Endothelial cell of umbilical vein (primary cell): ENCODE data around the gene SLC9A3. TPM values are rescaled to one million over a fixed set of nuclear protein-coding genes. Genes with fewer than 3 reads are reported as not detected.

Experiments
- BruUV-seq: library from RNA; stranded (reverse); fragments of 400-500 nt; replicated peaks from 2 replicates; lab custom pipeline; 2021; lab: Mats Ljungman, UMichigan
- CTCF ChIA-PET: fragments of 300-600, 350-600 bp; sonication (Branson Sonifier 250); formaldehyde crosslinking; loops from one replicate; lab custom pipeline; 2021; ENCODE audit warnings: antibody characterized with exemption, inconsistent platforms; lab: Charles Lee
- POLR2A ChIA-PET: fragments of 300-600, 350-600 bp; sonication (Branson Sonifier 250); formaldehyde crosslinking; loops from one replicate; lab custom pipeline; 2021; ENCODE audit warnings: antibody characterized with exemption, inconsistent platforms; lab: Charles Lee
- DNase-seq: peaks from one replicate; pipeline ENCODE4 v3.0.0-alpha.2; 2011; ENCODE audit warnings: low read depth, low spot score
- FAIRE-seq: peaks from 2 replicates; lab custom pipeline; 2011; peaks lifted over from hg19 to GRCh38; lab: Jason Lieb, UNC
- H2AFZ ChIP-seq: 2 replicates; pipeline ENCODE4 v1.6.0; 2012; ENCODE audit warnings: low read depth, low read length, control low read depth, inconsistent platforms
- H3K27ac ChIP-seq: 2 replicates; pipeline ENCODE4 v1.5.1; 2011; ENCODE audit warnings: low read depth, mild to moderate bottlenecking, control low read depth, low read length, moderate library complexity; ENCODE audit not compliant: insufficient read depth
- H3K27me3 ChIP-seq, 2 experiments: 2 replicates each; pipeline versions ENCODE4 v1.6.0 to v1.6.1; 2011; ENCODE audit warnings: low read length in 2 of 2, mixed read lengths in 1 of 2; ENCODE audit not compliant: control insufficient read depth in 2 of 2, insufficient read depth in 2 of 2
- H3K36me3 ChIP-seq, 2 experiments: 2 replicates in 1 of 2; 3 replicates in 1 of 2; pipeline ENCODE4 v1.5.1; 2011; ENCODE audit warnings: low read length in 2 of 2, mild to moderate bottlenecking in 1 of 2, moderate library complexity in 1 of 2; ENCODE audit not compliant: control insufficient read depth in 2 of 2, insufficient read depth in 2 of 2; ENCODE audit errors: extremely low read depth in 1 of 2
- H3K4me1 ChIP-seq: 3 replicates; pipeline ENCODE4 v1.5.1; 2011; ENCODE audit warnings: mild to moderate bottlenecking, low read length; ENCODE audit not compliant: control insufficient read depth, insufficient read depth; ENCODE audit errors: extremely low read depth
- H3K4me2 ChIP-seq: 2 replicates; pipeline ENCODE4 v1.6.1; 2011; ENCODE audit warnings: low read length, control low read depth, mixed read lengths; ENCODE audit not compliant: insufficient read depth
- H3K4me3 ChIP-seq, 3 experiments: fragments of 200-600 bp in 1 of 3; sonication (generic), shearing (Covaris generic) in 1 of 3; replicated peaks in 1 of 3; 2 replicates each; pipeline ENCODE4 v1.5.1; 2011 to 2016; ENCODE audit warnings: control low read depth in 3 of 3, low read length in 3 of 3, mild to moderate bottlenecking in 2 of 3, inconsistent platforms in 1 of 3, low read depth in 1 of 3, moderate library complexity in 1 of 3; ENCODE audit not compliant: insufficient read depth in 1 of 3
- H3K79me2 ChIP-seq: 2 replicates; pipeline ENCODE4 v1.6.0; 2012; ENCODE audit warnings: low read length, inconsistent platforms; ENCODE audit not compliant: control insufficient read depth, insufficient read depth
- H3K9ac ChIP-seq: replicated peaks from 2 replicates; pipeline ENCODE3; 2011; ENCODE audit warnings: low read length, control low read depth; ENCODE audit not compliant: insufficient read depth; ENCODE audit errors: extremely low read depth
- H3K9me1 ChIP-seq: replicated peaks from 3 replicates; pipeline ENCODE4 v1.6.0; 2011; ENCODE audit warnings: mild to moderate bottlenecking, low read length; ENCODE audit not compliant: control insufficient read depth, insufficient read depth; ENCODE audit errors: extremely low read depth
- H3K9me3 ChIP-seq: replicated peaks from 2 replicates; pipeline ENCODE4 v1.5.1; 2012; ENCODE audit warnings: low read length, inconsistent platforms; ENCODE audit not compliant: control insufficient read depth, insufficient read depth
- H4K20me1 ChIP-seq: replicated peaks from 2 replicates; pipeline ENCODE3; 2011; ENCODE audit warnings: mild to moderate bottlenecking, low read length; ENCODE audit not compliant: control insufficient read depth, insufficient read depth; ENCODE audit errors: extremely low read depth
- CTCF ChIP-seq, 2 donors: IDR thresholded peaks; 1 replicate in 1 of 2; 2 replicates in 1 of 2; pipeline ENCODE4 v1.5.1; 2011; ENCODE audit warnings: low read length in 2 of 2, mild to moderate bottlenecking in 2 of 2, moderate library complexity in 2 of 2, control low read depth in 1 of 2, inconsistent platforms in 1 of 2, low read depth in 1 of 2; ENCODE audit not compliant: insufficient read depth in 1 of 2; ENCODE audit errors: extremely low read depth in 1 of 2
- EZH2 ChIP-seq: IDR thresholded peaks from 2 replicates; pipeline ENCODE4 v1.6.1; 2012; ENCODE audit warnings: borderline replicate concordance, low read depth, mild to moderate bottlenecking, moderate library complexity, low read length, inconsistent platforms; ENCODE audit not compliant: severe bottlenecking
- FOS ChIP-seq: IDR thresholded peaks from 2 replicates; pipeline ENCODE4 v1.6.1; 2011; ENCODE audit warnings: mild to moderate bottlenecking, low read length, moderate library complexity, borderline replicate concordance; ENCODE audit not compliant: insufficient read depth
- GATA2 ChIP-seq: IDR thresholded peaks from 2 replicates; pipeline ENCODE4 v1.7.0; 2011; ENCODE audit warnings: low read depth, mild to moderate bottlenecking, moderate library complexity, mixed read lengths, low read length; ENCODE audit not compliant: insufficient read length, insufficient read depth
- JUN ChIP-seq: IDR thresholded peaks from 2 replicates; pipeline ENCODE4 v1.6.1; 2011; ENCODE audit warnings: borderline replicate concordance, low read depth; ENCODE audit not compliant: insufficient read length, insufficient read depth
- MAX ChIP-seq: IDR thresholded peaks from 2 replicates; pipeline ENCODE4 v1.6.1; 2011; ENCODE audit not compliant: insufficient read depth, insufficient read length
- MYC ChIP-seq: IDR thresholded peaks from one replicate; pipeline ENCODE4 v1.6.1; 2011; ENCODE audit warnings: mild to moderate bottlenecking, low read depth, low read length
- POLR2A ChIP-seq: IDR thresholded peaks from 2 replicates; pipeline ENCODE4 v1.6.1; 2012; ENCODE audit warnings: low read depth, mild to moderate bottlenecking, control low read depth, low read length
- POLR2AphosphoS5 ChIP-seq: IDR thresholded peaks from 2 replicates; pipeline ENCODE4 v1.6.1; 2012; ENCODE audit warnings: low read depth, mild to moderate bottlenecking, control low read depth, low read length, moderate library complexity; ENCODE audit not compliant: insufficient read depth
- dilution Hi-C: fragments of 300-500 bp; cut with MboI; formaldehyde crosslinking; loops from one replicate; pipeline ENCODE4 v1.15.0; 2019; ENCODE audit warnings: low sequenced_read_pairs; ENCODE audit not compliant: extremely low pct_ligation_motif_present
- intact Hi-C: fragments of 100-400 bp; cut with micrococcal nuclease; formaldehyde crosslinking; loops from one replicate; pipeline ENCODE4 v1.10.0; 2022
- polyA plus RNA-seq, 4 experiments: library from polyadenylated mRNA; depleted of rRNA in 3 of 4; stranded (reverse) in 3 of 4; unstranded in 1 of 4; fragments of >200 nt; gene quantifications; 2 replicates each; pipeline versions ENCODE4 v1.2.1 to v1.2.3, GENCODE V29; 2011 to 2012; ENCODE audit warnings: missing spikeins in 1 of 4
- total RNA-seq: library from RNA; stranded (reverse); gene quantifications from 2 replicates; pipeline ENCODE4 v1.2.3, GENCODE V29; 2021

Gene SLC9A3
- total and polyA plus RNA-seq, 2 donors (not counting 3 experiments of a cell fraction or from before 2014, with no cell fraction given), result 0.79 to 0.82 TPM

- intact Hi-C loops, result loop anchor here (5.0 kb wide), 1 partner anchor 141 kb away; the partner anchor contains the start of gene CEP72
- POLR2A ChIA-PET, result interaction anchor here (0.6 kb wide), 1 partner anchor 82 kb away, joined by 5 read pairs; no protein-coding TSS in a partner anchor
- H3K9ac ChIP-seq, result peak overlapping the region; percentile 76
Observed at GRCh38 chr5:471750-472058, 52.5 kb downstream of the SLC9A3 start.

More at GRCh38 chr5:471750-472058, 52.5 kb downstream of the SLC9A3 start:
- CTCF ChIA-PET, result interaction anchor here (3.5 kb wide), 1 partner anchor 25 kb away, joined by 23 read pairs; no protein-coding TSS in a partner anchor
- peak overlapping the region in 1 of 3 experiments; percentile 42 for H3K4me3 ChIP-seq
- H2AFZ ChIP-seq, result no peak overlapping the region
- H3K27me3 ChIP-seq, result peaks cover 5 to 10% of the 10 kb centered on the region in 2 experiments
- DNase-seq (no peak), FAIRE-seq (peak; percentile 31)
- BruUV-seq, result no TSS peak
- TF ChIP-seq POLR2AphosphoS5, result no peak
- no peak for TF ChIP-seq MAX
- no peak for TF ChIP-seq FOS
- TF ChIP-seq MYC, result no peak
- TF ChIP-seq JUN, result no peak
- TF ChIP-seq POLR2A, result no peak
- no peak for TF ChIP-seq GATA2
- TF ChIP-seq CTCF (IDR thresholded peaks at IDR 0.05; ENCODE audit: extremely low read depth in 1 of 2, insufficient read depth in 1 of 2, low read depth in 1 of 2, low read length in 2 of 2), result no peak
- TF ChIP-seq EZH2, result no peak
- H3K9me1 ChIP-seq, result no peaks in the 10 kb centered on the region
- H3K36me3 ChIP-seq, result peaks cover 0 to 3% of the 10 kb centered on the region in 2 experiments
- dilution Hi-C loops, result no loop called here
- peaks cover 4% of the 10 kb centered on the region for H3K79me2 ChIP-seq
- H4K20me1 ChIP-seq, result no peaks in the 10 kb centered on the region
- peak overlapping the region; percentile 68 for H3K4me2 ChIP-seq
- H3K9me3 ChIP-seq, result no peaks in the 10 kb centered on the region
- no peak overlapping the region for H3K27ac ChIP-seq
- H3K4me1 ChIP-seq, result peaks cover 6% of the 10 kb centered on the region
